Measurements from ENCODE around the gene SGO2. TPM values are rescaled to one million over a fixed set of nuclear protein-coding genes. Genes with fewer than 3 reads are reported as not detected.

The SGO2 gene
- total and polyA plus RNA-seq, 2 of the 13 experiments (the other 11 are each of a cell fraction or from before 2014, with no cell fraction given) = 5.1 to 16.2 TPM

DNA sequence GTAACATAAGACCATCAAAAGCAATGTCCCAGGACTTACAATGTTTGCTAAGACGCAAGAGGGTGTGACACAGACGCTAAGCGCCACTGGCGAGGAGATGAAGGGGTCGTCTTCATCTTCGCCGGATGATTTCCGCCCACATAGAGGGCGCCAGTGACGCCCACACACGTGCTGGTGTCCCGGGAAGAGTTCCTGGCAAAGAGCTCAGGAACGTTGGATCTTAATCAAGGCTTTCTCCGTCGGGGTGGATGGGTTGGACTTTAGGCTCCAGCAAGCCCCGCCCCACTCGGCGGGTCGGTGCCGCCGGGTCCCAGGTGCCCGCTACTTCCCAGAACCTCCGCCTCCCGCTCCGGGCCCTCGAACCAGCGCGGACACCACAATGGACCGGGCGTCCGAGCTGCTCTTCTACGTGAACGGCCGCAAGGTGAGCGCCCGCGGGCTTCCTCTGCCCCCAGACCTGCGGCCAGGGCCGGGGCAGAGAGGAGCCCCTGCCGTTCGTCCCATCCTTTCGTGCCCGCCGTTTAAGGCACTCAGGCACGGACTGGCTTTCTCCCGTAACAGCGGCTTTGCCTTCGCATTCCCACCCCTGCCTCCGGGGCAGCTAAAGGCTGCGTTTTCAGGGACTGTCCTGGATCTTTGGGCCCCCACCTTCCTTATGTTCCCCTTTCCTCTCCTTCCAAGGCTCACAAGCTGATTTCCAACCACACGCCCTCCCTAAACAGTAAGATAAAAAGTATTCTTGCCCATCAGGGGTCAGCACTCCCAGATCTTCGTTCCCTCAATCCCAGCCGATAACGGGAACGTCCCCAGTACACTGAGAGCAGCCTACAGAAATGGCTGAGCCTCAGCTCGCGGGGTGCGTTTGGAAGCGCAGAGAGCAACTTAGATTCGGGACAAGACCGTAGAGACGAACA lies 60.0 kb downstream of the SGO2 start, which contains the start of gene AOX1 (continued):
- TF ChIP-seq, protein P1, sequence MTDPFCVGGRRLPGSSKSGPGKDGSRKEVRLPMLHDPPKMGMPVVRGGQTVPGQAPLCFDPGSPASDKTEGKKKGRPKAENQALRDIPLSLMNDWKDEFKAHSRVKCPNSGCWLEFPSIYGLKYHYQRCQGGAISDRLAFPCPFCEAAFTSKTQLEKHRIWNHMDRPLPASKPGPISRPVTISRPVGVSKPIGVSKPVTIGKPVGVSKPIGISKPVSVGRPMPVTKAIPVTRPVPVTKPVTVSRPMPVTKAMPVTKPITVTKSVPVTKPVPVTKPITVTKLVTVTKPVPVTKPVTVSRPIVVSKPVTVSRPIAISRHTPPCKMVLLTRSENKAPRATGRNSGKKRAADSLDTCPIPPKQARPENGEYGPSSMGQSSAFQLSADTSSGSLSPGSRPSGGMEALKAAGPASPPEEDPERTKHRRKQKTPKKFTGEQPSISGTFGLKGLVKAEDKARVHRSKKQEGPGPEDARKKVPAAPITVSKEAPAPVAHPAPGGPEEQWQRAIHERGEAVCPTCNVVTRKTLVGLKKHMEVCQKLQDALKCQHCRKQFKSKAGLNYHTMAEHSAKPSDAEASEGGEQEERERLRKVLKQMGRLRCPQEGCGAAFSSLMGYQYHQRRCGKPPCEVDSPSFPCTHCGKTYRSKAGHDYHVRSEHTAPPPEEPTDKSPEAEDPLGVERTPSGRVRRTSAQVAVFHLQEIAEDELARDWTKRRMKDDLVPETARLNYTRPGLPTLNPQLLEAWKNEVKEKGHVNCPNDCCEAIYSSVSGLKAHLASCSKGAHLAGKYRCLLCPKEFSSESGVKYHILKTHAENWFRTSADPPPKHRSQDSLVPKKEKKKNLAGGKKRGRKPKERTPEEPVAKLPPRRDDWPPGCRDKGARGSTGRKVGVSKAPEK (CRISPR knock-in tag; IDR thresholded peaks at IDR 0.05; ENCODE audit: borderline replicate concordance) = no peak; the same call in 1 of the 2 replicates
- no peak for TF ChIP-seq HNRNPUL1 (IDR thresholded peaks at IDR 0.05; ENCODE audit: low read depth, low read length)
- TF ChIP-seq, protein P2, sequence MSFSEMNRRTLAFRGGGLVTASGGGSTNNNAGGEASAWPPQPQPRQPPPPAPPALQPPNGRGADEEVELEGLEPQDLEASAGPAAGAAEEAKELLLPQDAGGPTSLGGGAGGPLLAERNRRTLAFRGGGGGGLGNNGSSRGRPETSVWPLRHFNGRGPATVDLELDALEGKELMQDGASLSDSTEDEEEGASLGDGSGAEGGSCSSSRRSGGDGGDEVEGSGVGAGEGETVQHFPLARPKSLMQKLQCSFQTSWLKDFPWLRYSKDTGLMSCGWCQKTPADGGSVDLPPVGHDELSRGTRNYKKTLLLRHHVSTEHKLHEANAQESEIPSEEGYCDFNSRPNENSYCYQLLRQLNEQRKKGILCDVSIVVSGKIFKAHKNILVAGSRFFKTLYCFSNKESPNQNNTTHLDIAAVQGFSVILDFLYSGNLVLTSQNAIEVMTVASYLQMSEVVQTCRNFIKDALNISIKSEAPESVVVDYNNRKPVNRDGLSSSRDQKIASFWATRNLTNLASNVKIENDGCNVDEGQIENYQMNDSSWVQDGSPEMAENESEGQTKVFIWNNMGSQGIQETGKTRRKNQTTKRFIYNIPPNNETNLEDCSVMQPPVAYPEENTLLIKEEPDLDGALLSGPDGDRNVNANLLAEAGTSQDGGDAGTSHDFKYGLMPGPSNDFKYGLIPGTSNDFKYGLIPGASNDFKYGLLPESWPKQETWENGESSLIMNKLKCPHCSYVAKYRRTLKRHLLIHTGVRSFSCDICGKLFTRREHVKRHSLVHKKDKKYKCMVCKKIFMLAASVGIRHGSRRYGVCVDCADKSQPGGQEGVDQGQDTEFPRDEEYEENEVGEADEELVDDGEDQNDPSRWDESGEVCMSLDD (CRISPR knock-in tag; IDR thresholded peaks at IDR 0.05; ENCODE audit: borderline replicate concordance) = no peak
- TF ChIP-seq RAD21 (CRISPR knock-in tag; IDR thresholded peaks at IDR 0.05) = peak; percentile 73
- peak; percentile 71 for TF ChIP-seq POLR2G (IDR thresholded peaks at IDR 0.05; ENCODE audit: low read depth, low read length)
- no peak for TF ChIP-seq NFE2 (CRISPR knock-in tag; IDR thresholded peaks at IDR 0.05)
- peak; percentile 56; the same call in 1 of the 2 replicates for TF ChIP-seq ZNF766 (CRISPR knock-in tag; IDR thresholded peaks at IDR 0.05; ENCODE audit: borderline replicate concordance)
- TF ChIP-seq, protein P3, sequence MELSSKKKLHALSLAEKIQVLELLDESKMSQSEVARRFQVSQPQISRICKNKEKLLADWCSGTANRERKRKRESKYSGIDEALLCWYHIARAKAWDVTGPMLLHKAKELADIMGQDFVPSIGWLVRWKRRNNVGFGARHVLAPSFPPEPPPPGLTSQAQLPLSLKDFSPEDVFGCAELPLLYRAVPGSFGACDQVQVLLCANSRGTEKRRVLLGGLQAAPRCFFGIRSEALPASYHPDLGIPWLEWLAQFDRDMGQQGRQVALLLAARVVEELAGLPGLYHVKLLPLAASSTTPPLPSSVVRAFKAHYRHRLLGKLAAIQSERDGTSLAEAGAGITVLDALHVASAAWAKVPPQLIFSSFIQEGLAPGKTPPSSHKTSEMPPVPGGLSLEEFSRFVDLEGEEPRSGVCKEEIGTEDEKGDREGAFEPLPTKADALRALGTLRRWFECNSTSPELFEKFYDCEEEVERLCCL (CRISPR knock-in tag; IDR thresholded peaks at IDR 0.05; ENCODE audit: borderline replicate concordance) = no peak
- no peak for TF ChIP-seq ZNF337 (CRISPR knock-in tag; IDR thresholded peaks at IDR 0.05; ENCODE audit: borderline replicate concordance, low read depth)
- peak; percentile 55 for TF ChIP-seq TAF1 (CRISPR knock-in tag; IDR thresholded peaks at IDR 0.05)
- TF ChIP-seq ZNF703 (CRISPR knock-in tag; IDR thresholded peaks at IDR 0.05; ENCODE audit: borderline replicate concordance) = no peak
- no peak for TF ChIP-seq SUZ12 (IDR thresholded peaks at IDR 0.05; ENCODE audit: low read depth, low read length)
- no peak for TF ChIP-seq ZNF749 (CRISPR knock-in tag; IDR thresholded peaks at IDR 0.05; ENCODE audit: borderline replicate concordance)
- TF ChIP-seq SPEN (CRISPR knock-in tag; IDR thresholded peaks at IDR 0.05; ENCODE audit: low read depth) = peak; percentile 64
- TF ChIP-seq ZNF746 (CRISPR knock-in tag; IDR thresholded peaks at IDR 0.05) = peak; percentile 53; the same call in 1 of the 2 replicates
- peak; percentile 93; the same call in 1 of the 2 replicates for TF ChIP-seq MTA1 (CRISPR knock-in tag; IDR thresholded peaks at IDR 0.05; ENCODE audit: borderline replicate concordance)
- no peak for TF ChIP-seq IRX3 (CRISPR knock-in tag; IDR thresholded peaks at IDR 0.05; ENCODE audit: borderline replicate concordance, low read depth)
- 0 out of 2 replicates have a peak, but pooled peaks have one; percentile 19 for TF ChIP-seq FOXC1 (CRISPR knock-in tag; IDR thresholded peaks at IDR 0.05; ENCODE audit: borderline replicate concordance)
- TF ChIP-seq, protein P4, sequence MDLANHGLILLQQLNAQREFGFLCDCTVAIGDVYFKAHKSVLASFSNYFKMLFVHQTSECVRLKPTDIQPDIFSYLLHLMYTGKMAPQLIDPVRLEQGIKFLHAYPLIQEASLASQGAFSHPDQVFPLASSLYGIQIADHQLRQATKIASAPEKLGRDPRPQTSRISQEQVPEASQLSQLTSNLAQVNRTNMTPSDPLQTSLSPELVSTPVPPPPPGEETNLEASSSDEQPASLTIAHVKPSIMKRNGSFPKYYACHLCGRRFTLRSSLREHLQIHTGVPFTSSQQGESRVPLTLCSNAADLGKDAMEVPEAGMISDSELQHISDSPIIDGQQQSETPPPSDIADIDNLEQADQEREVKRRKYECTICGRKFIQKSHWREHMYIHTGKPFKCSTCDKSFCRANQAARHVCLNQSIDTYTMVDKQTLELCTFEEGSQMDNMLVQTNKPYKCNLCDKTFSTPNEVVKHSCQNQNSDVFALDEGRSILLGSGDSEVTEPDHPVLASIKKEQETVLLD (CRISPR knock-in tag; IDR thresholded peaks at IDR 0.05; ENCODE audit: low read depth) = no peak
- TF ChIP-seq ZMYM3 (CRISPR knock-in tag; IDR thresholded peaks at IDR 0.05) = no peak

All from HepG2 (cell line).